Smooth muscle cell (in vitro differentiated cells): Measurements from ENCODE around the gene ZDHHC1. TPM values are rescaled to one million over a fixed set of nuclear protein-coding genes. Genes with fewer than 3 reads are reported as not detected.

Experiments
- DNase-seq: peaks from one replicate; lab custom pipeline; 2025; ENCODE audit not compliant: unreplicated experiment; lab: John Stamatoyannopoulos, UW
- H2AFZ ChIP-seq: fragments of 200-600 bp; sonication (generic); 2 replicates; pipeline ENCODE4 v1.6.0; 2016; ENCODE audit warnings: antibody characterized with exemption, low read depth, mild to moderate bottlenecking
- H3F3A ChIP-seq: fragments of 200-600 bp; sonication (generic); 2 replicates; pipeline ENCODE4 v1.6.0; 2017; ENCODE audit warnings: antibody characterized with exemption, low read depth
- H3K27ac ChIP-seq: fragments of 200-600 bp; sonication (generic); 2 replicates; pipeline ENCODE4 v1.5.1; 2016; ENCODE audit warnings: low read depth, mild to moderate bottlenecking
- H3K27me3 ChIP-seq: fragments of 200-600 bp; sonication (generic); 2 replicates; pipeline ENCODE4 v1.6.1; 2016; ENCODE audit warnings: low read depth, mild to moderate bottlenecking
- H3K36me3 ChIP-seq: fragments of 200-600 bp; sonication (generic); 2 replicates; pipeline ENCODE4 v1.5.1; 2016; ENCODE audit warnings: low read depth
- H3K4me1 ChIP-seq: fragments of 200-600 bp; sonication (generic); 2 replicates; pipeline ENCODE4 v1.5.1; 2016; ENCODE audit warnings: low read depth
- H3K4me2 ChIP-seq: fragments of 200-600 bp; sonication (generic); 2 replicates; pipeline ENCODE4 v1.6.0; 2016; ENCODE audit warnings: mild to moderate bottlenecking
- H3K4me3 ChIP-seq: fragments of 200-600 bp; sonication (generic); 2 replicates; pipeline ENCODE4 v1.5.1; 2016; ENCODE audit warnings: mild to moderate bottlenecking
- H3K79me2 ChIP-seq: fragments of 200-600 bp; sonication (generic); 2 replicates; pipeline ENCODE4 v1.6.0; 2016; ENCODE audit warnings: low read depth, mild to moderate bottlenecking
- H3K9ac ChIP-seq: fragments of 200-600 bp; sonication (generic); 2 replicates; pipeline ENCODE4 v1.6.0; 2016; ENCODE audit warnings: low read depth
- H3K9me3 ChIP-seq: fragments of 200-600 bp; sonication (generic); replicated peaks from 2 replicates; pipeline ENCODE4 v1.5.1; 2016; ENCODE audit warnings: low read depth
- H4K20me1 ChIP-seq: fragments of 200-600 bp; sonication (generic); 2 replicates; pipeline ENCODE4 v1.6.0; 2016; ENCODE audit warnings: low read depth
- CTCF ChIP-seq: fragments of 200-600 bp; sonication (generic); IDR thresholded peaks from 2 replicates; pipeline ENCODE4 v1.5.1; 2017; ENCODE audit warnings: borderline replicate concordance, mild to moderate bottlenecking, antibody characterized with exemption; ENCODE audit not compliant: insufficient read depth, poor library complexity, severe bottlenecking
- WGBS: methylation state at CpG from one replicate; pipeline ENCODE4 v1.1.7; 2016; ENCODE audit warnings: low lambda C conversion rate; 5-methylcytosine and 5-hydroxymethylcytosine counted together
- polyA plus RNA-seq: library from polyadenylated mRNA; unstranded; fragments of >200 nt; fragmentation: Nextera tagmentation; extraction: Ambion mirVana; gene quantifications from 2 replicates; pipeline ENCODE4 v1.2.1, GENCODE V29; 2016
- total RNA-seq: library from RNA; depleted of rRNA; stranded (reverse); fragments of >200 nt; gene quantifications from 2 replicates; pipeline ENCODE4 v1.2.3, GENCODE V29; 2014

ZDHHC1 gene
- total RNA-seq (7.1 and 7.9 TPM in 2 replicates), polyA plus RNA-seq (14.2 and 15.7 TPM in 2 replicates)

- TF ChIP-seq CTCF = peak; percentile 44
- no peaks in the 10 kb centered on the region for H3K79me2 ChIP-seq
- peak; percentile 30 for DNase-seq
Observed at GRCh38 chr16:67415872-67416793, at the start of gene ZDHHC1. ZDHHC1 (minus strand) TSS chr16:67416477; CDS start chr16:67407775, 8,702 bp downstream.

GRCh38 chr16:67464565-67464964 lies 48.3 kb upstream of the ZDHHC1 start:
- Histone ChIP-seq H3K4me1 (no peaks in the 10 kb centered on the region), H3K9me3 (no peaks in the 10 kb centered on the region), H3K4me2 (no peak overlapping the region), H3F3A (no peaks in the 10 kb centered on the region), H3K9ac (no peak overlapping the region), H3K27ac (no peak overlapping the region), H3K4me3 (no peak overlapping the region), H3K79me2 (peaks cover 41% of the 10 kb centered on the region), H3K36me3 (no peaks in the 10 kb centered on the region), H2AFZ (no peak overlapping the region), H3K27me3 (no peaks in the 10 kb centered on the region), H4K20me1 (peaks cover 99% of the 10 kb centered on the region)
- no peak for DNase-seq
- 94% methylated on average over 2 of the region's 2 CpGs for WGBS
- no peak for TF ChIP-seq CTCF

More at GRCh38 chr16:67415872-67416793, at the start of gene ZDHHC1:
- Histone ChIP-seq H3K9me3 (no peaks in the 10 kb centered on the region), H4K20me1 (peaks cover 11% of the 10 kb centered on the region), H3K4me2 (peak within 1 kb of the TSS; percentile 99), H3K4me3 (peak within 1 kb of the TSS; percentile 76), H3K9ac (peak within 1 kb of the TSS; percentile 93), H3K27me3 (no peaks in the 10 kb centered on the region), H3K27ac (peak within 1 kb of the TSS; percentile 65), H3K4me1 (peaks cover 6% of the 10 kb centered on the region), H3F3A (peaks cover 4% of the 10 kb centered on the region), H2AFZ (peak within 1 kb of the TSS; percentile 95), H3K36me3 (no peaks in the 10 kb centered on the region)
- 6% methylated on average over 66 of the region's 73 CpGs for WGBS

- Histone ChIP-seq H3K27ac (no peak overlapping the region), H2AFZ (no peak overlapping the region), H3K4me1 (no peaks in the 10 kb centered on the region), H3K79me2 (peaks cover 34% of the 10 kb centered on the region), H3K36me3 (no peaks in the 10 kb centered on the region), H3F3A (no peaks in the 10 kb centered on the region), H3K27me3 (no peaks in the 10 kb centered on the region), H3K4me2 (no peak overlapping the region), H3K9me3 (no peaks in the 10 kb centered on the region), H3K9ac (no peak overlapping the region), H4K20me1 (peaks cover 99% of the 10 kb centered on the region), H3K4me3 (no peak overlapping the region)
- WGBS = 100% methylated on average over 4 of the region's 4 CpGs
- no peak for DNase-seq
- TF ChIP-seq CTCF = no peak
Observed at GRCh38 chr16:67463691-67464090, 47.4 kb upstream of the ZDHHC1 start.
